Hepatocyte (in vitro differentiated cells): ENCODE results near the gene KNDC1. TPM values are rescaled to one million over a fixed set of nuclear protein-coding genes. Genes with fewer than 3 reads are reported as not detected.

Experiments
- DNase-seq: peaks from one replicate; pipeline ENCODE4 v3.0.0-alpha.2; 2016; ENCODE audit warnings: low spot score
- H2AFZ ChIP-seq: fragments of 200-600 bp; sonication (generic); 2 replicates; pipeline ENCODE4 v1.6.0; 2016; ENCODE audit warnings: antibody characterized with exemption, mild to moderate bottlenecking
- H3K27ac ChIP-seq: fragments of 200-600 bp; sonication (generic); 2 replicates; pipeline ENCODE4 v1.5.1; 2016; ENCODE audit warnings: mild to moderate bottlenecking
- H3K27me3 ChIP-seq: fragments of 200-600 bp; sonication (generic); 2 replicates; pipeline ENCODE4 v1.6.1; 2016
- H3K36me3 ChIP-seq: fragments of 200-600 bp; sonication (generic); replicated peaks from 2 replicates; pipeline ENCODE4 v1.5.1; 2016; ENCODE audit warnings: low read depth; ENCODE audit not compliant: insufficient read depth
- H3K4me1 ChIP-seq: fragments of 200-600 bp; sonication (generic); 2 replicates; pipeline ENCODE4 v1.5.1; 2016; ENCODE audit warnings: mild to moderate bottlenecking, moderate library complexity; ENCODE audit not compliant: insufficient read depth
- H3K4me2 ChIP-seq: fragments of 200-600 bp; sonication (generic); 2 replicates; pipeline ENCODE4 v1.6.0; 2016
- H3K4me3 ChIP-seq: fragments of 200-600 bp; sonication (generic); 2 replicates; pipeline ENCODE4 v1.5.1; 2016; ENCODE audit warnings: mild to moderate bottlenecking
- H3K79me2 ChIP-seq: fragments of 200-600 bp; sonication (generic); 2 replicates; pipeline ENCODE4 v1.6.0; 2017; ENCODE audit warnings: mild to moderate bottlenecking
- H3K9me2 ChIP-seq: fragments of 200-600 bp; sonication (generic); replicated peaks from 2 replicates; pipeline ENCODE4 v1.6.0; 2017; ENCODE audit warnings: mild to moderate bottlenecking; ENCODE audit not compliant: insufficient read depth
- H3K9me3 ChIP-seq: fragments of 200-600 bp; sonication (generic); 2 replicates; pipeline ENCODE4 v1.5.1; 2016; ENCODE audit warnings: low read depth, mild to moderate bottlenecking
- H4K20me1 ChIP-seq: fragments of 200-600 bp; sonication (generic); 2 replicates; pipeline ENCODE4 v1.6.0; 2016; ENCODE audit warnings: mild to moderate bottlenecking; ENCODE audit not compliant: insufficient read depth, poor library complexity, severe bottlenecking
- EZH2 ChIP-seq: fragments of 200-600 bp; sonication (generic); IDR thresholded peaks from 2 replicates; pipeline ENCODE4 v1.6.1; 2016; ENCODE audit warnings: antibody characterized with exemption, mild to moderate bottlenecking, borderline replicate concordance
- EZH2phosphoT487 ChIP-seq: fragments of 200-600 bp; sonication (generic); IDR thresholded peaks from one replicate; pipeline ENCODE4 v1.6.1; 2018; ENCODE audit warnings: antibody characterized with exemption, mild to moderate bottlenecking, low read depth, moderate library complexity; ENCODE audit not compliant: unreplicated experiment, severe bottlenecking
- WGBS: methylation state at CpG from one replicate; pipeline ENCODE4 v1.1.6; 2016; ENCODE audit warnings: low lambda C conversion rate; ENCODE audit errors: missing lambda C conversion rate; 5-methylcytosine and 5-hydroxymethylcytosine counted together
- polyA plus RNA-seq: library from polyadenylated mRNA; unstranded; fragments of >200 nt; fragmentation: Nextera tagmentation; extraction: Ambion mirVana; gene quantifications from 2 replicates; pipeline ENCODE4 v1.2.1, GENCODE V29; 2016
- total RNA-seq: library from RNA; depleted of rRNA; stranded (reverse); fragments of >200 nt; gene quantifications from 2 replicates; pipeline ENCODE4 v1.2.3, GENCODE V29; 2014
- TF ChIP-seq, protein P1 (sequence below): fragments of 200-600 bp; sonication (generic); IDR thresholded peaks from 2 replicates; pipeline ENCODE4 v1.5.1; 2016; ENCODE audit warnings: antibody characterized with exemption, mild to moderate bottlenecking; ENCODE audit not compliant: poor library complexity

KNDC1 gene
- total and polyA plus RNA-seq, 2 experiments from 2014 or later = 3.8 to 4.3 TPM

DNA sequence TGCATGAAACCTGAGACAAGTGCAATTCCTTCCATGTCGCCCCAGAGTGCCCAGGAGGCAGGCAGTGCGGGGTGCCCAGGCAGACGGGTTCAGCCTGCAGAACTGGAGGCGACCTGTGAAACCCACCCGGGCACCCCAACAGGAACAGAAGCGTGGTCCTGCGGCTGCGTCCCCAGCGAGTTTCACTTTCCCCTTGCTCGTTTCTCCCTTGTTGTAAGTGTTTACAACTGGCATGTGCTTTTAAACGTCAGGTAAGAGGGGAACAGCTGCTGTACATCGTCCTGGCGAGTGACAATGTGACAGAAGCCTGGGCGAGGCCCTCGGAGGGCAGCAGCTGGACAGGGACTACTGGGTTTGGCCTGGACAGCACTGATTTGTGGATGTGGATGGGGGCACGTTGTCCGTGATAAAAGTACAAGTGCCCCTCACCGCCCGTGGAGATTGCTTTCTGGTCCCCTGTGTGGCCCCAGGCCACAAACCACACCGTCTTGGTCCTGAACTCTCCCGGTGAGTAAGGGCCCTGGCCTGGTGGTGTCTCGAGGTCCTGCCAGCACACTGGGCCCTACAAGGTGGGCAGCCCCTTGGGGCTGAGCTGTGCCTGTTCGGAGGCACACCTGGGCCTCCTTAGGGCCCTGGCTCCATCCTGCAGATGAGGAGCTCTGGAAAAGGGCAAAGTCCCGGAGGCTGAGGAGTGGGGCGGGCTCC is 81.6 kb downstream of the KNDC1 start:
- Histone ChIP-seq H4K20me1 (no peaks in the 10 kb centered on the region), H2AFZ (no peak overlapping the region), H3K27me3 (peaks cover 29% of the 10 kb centered on the region), H3K4me3 (no peak overlapping the region), H3K79me2 (no peaks in the 10 kb centered on the region), H3K9me2 (no peaks in the 10 kb centered on the region), H3K27ac (no peak overlapping the region), H3K4me1 (peaks cover 24% of the 10 kb centered on the region), H3K36me3 (no peaks in the 10 kb centered on the region), H3K4me2 (no peak overlapping the region), H3K9me3 (no peaks in the 10 kb centered on the region)
- 84% methylated on average over 25 of the region's 25 CpGs for WGBS
- DNase-seq = no peak
- TF ChIP-seq EZH2phosphoT487 = no peak
- no peak for TF ChIP-seq EZH2
- TF ChIP-seq, protein P1, sequence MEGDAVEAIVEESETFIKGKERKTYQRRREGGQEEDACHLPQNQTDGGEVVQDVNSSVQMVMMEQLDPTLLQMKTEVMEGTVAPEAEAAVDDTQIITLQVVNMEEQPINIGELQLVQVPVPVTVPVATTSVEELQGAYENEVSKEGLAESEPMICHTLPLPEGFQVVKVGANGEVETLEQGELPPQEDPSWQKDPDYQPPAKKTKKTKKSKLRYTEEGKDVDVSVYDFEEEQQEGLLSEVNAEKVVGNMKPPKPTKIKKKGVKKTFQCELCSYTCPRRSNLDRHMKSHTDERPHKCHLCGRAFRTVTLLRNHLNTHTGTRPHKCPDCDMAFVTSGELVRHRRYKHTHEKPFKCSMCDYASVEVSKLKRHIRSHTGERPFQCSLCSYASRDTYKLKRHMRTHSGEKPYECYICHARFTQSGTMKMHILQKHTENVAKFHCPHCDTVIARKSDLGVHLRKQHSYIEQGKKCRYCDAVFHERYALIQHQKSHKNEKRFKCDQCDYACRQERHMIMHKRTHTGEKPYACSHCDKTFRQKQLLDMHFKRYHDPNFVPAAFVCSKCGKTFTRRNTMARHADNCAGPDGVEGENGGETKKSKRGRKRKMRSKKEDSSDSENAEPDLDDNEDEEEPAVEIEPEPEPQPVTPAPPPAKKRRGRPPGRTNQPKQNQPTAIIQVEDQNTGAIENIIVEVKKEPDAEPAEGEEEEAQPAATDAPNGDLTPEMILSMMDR = no peak

GRCh38 chr10:133242611-133243356 is 82.8 kb downstream of the KNDC1 start:
- H3K9me3 ChIP-seq = no peaks in the 10 kb centered on the region
- H3K4me1 ChIP-seq = peaks cover 12% of the 10 kb centered on the region
- H3K4me2 ChIP-seq = no peak overlapping the region
- 88% methylated on average over 27 of the region's 27 CpGs for WGBS
- no peak overlapping the region for H3K4me3 ChIP-seq
- H2AFZ ChIP-seq = no peak overlapping the region
- no peaks in the 10 kb centered on the region for H3K9me2 ChIP-seq
- TF ChIP-seq EZH2phosphoT487 (no peak), EZH2 (no peak)
- TF ChIP-seq, protein P1 = no peak
- DNase-seq = no peak
- H3K36me3 ChIP-seq = no peaks in the 10 kb centered on the region
- H3K79me2 ChIP-seq = no peaks in the 10 kb centered on the region
- no peak overlapping the region for H3K27ac ChIP-seq
- peaks cover 18% of the 10 kb centered on the region for H3K27me3 ChIP-seq
- no peaks in the 10 kb centered on the region for H4K20me1 ChIP-seq

DNA sequence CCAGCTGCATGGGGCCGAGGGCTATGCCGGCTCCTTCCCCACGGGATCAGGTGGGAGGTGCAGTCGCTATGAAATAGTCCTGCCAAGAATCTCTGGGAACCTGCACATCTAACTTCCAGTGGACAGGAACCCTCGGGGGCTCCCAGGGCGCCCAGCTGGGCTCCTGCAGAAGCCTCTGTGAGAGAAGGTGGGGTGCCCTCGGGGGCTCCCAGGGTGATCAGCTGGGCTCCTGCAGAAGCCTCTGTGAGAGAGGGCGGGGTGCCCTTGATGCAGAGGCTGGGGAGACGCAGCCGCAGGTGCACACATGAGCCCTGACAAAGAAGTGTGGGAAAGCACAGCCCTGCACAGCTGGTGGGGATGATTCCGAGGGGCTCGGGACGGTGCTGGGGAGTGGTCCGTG is 83.6 kb downstream of the KNDC1 start:
- no peak for TF ChIP-seq EZH2
- no peak overlapping the region for H2AFZ ChIP-seq
- H3K9me2 ChIP-seq = no peaks in the 10 kb centered on the region
- H3K9me3 ChIP-seq = no peaks in the 10 kb centered on the region
- H4K20me1 ChIP-seq = no peaks in the 10 kb centered on the region
- no peaks in the 10 kb centered on the region for H3K79me2 ChIP-seq
- H3K4me2 ChIP-seq = no peak overlapping the region
- H3K4me1 ChIP-seq = peaks cover 11% of the 10 kb centered on the region
- no peak for DNase-seq
- WGBS = 88% methylated on average over 14 of the region's 14 CpGs
- H3K36me3 ChIP-seq = no peaks in the 10 kb centered on the region
- H3K4me3 ChIP-seq = no peak overlapping the region
- no peak overlapping the region for H3K27ac ChIP-seq
- peaks cover 10% of the 10 kb centered on the region for H3K27me3 ChIP-seq
